HG03039 (cell line): Measurements from ENCODE around the gene SERPINA9.
"Not testable (repeated sequence)": the region's sequence is repeated elsewhere in the genome, so short reads cannot be mapped to it uniquely, and the experiment has no call there.

Experiments
- ATAC-seq: cut with Tn5 transposase; IDR thresholded peaks from one replicate; pipeline ENCODE4 v1.9.1; 2021; ENCODE audit warnings: mild to moderate bottlenecking, moderate library complexity; ENCODE audit not compliant: unreplicated experiment

Gene SERPINA9

DNA sequence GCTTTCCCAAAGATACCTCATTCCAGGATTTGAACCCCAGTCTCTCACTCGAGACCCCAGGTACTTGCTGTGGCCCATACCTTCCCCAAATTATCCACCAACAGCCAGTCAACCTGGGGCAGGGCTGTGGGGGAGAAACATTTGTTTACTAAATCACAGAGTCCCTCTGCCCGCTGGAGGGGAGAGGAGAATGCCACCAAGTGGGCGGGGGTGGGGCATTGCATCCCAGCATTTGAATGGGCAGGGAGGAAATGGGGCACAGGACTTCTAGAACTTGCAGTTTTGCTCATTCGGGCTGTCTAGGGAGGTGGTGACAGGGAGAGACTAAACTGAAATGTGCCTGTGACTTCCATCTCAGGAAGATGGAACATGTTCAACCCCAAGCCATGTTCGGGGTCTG, 10.9 kb upstream of the SERPINA9 start:
- no peak for ATAC-seq

GRCh38 chr14:94485944-94486841, 10.2 kb upstream of the SERPINA9 start:
- ATAC-seq = no peak

GRCh38 chr14:94484481-94484880, 8.5 kb upstream of the SERPINA9 start:
- no peak for ATAC-seq

DNA sequence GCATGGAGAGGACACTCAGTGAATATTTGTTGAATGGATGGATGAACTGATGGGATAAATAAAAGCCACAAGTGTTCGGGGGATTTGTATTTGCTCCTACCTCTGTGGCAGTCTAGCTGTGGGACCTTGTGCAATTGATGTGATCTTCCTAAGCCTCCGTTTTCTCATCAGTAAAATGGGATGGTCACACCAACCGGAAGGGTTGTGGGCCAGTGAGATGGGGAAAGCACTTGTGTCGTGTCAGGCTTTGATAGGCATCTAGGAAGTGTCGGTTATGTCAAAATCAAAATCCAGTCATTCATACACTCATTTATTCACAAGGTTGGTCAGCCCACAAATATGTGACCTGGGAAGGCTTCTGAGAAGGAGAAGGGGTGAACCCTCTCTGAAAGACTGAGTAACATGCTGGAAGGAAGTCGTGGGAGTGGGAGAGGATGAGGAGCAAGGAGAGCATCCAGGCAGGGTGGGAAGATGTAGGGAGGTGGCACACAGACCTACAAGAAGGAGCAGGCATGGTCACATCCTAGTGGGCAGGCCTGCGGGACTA, 7.8 kb upstream of the SERPINA9 start:
- no peak for ATAC-seq

DNA sequence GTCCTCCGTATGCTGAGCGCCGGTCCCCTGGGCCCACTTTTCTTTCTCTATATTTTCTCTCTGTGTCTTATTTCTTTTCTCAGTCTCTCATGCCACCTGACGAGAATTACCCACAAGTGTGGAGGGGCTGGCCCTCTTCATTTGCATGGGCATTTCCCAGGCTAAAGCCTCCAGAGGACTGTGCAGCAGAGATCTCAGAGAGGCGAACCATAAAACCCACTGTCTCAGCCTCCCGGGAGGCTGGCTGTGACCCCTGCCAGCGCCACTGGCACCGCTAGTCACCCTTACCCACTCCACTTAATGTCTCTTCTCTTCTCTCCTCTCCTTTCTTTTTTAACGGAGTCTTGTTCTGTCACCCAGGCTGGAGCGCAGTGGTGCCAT, 7.1 kb upstream of the SERPINA9 start:
- no peak for ATAC-seq

DNA sequence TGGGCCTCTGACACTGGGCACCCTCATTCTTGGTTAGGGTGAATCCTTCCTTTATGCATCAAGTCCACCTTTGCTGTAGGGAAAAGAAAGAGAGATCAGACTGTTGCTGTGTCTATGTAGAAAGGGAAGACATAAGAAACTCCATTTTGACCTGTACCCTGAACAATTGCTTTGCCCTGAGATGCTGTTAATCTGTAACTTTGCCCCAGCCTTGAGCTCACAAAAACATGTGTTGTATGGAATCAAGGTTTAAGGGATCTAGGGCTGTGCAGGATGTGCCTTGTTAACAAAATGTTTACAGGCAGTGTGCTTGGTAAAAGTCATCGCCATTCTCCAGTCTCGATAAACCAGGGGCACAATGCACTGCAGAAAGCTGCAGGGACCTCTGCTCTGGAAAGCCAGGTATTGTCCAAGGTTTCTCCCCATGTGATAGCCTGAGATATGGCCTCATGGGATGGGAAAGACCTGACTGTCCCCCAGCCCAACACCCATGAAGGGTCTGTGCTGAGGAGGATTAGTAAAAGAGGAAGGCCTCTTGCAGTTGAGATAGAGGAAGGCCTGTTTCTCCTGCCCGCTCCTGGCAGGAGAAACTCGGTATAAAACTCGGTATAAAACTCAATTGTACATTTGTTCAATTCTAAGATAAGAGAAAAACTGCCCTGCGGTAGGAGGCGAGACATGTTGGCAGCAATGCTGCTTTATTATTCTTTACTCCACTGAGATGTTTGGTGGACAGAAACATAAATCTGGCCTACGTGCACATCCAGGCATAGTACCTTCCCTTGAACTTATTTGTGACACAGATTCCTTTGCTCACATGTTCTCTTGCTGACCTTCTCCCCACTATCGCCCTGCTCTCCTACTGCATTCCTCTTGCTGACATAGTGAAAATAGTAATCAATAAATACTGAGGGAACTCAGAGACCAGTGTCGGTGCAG, 6.4 kb upstream of the SERPINA9 start:
- not testable (repeated sequence) for ATAC-seq

DNA sequence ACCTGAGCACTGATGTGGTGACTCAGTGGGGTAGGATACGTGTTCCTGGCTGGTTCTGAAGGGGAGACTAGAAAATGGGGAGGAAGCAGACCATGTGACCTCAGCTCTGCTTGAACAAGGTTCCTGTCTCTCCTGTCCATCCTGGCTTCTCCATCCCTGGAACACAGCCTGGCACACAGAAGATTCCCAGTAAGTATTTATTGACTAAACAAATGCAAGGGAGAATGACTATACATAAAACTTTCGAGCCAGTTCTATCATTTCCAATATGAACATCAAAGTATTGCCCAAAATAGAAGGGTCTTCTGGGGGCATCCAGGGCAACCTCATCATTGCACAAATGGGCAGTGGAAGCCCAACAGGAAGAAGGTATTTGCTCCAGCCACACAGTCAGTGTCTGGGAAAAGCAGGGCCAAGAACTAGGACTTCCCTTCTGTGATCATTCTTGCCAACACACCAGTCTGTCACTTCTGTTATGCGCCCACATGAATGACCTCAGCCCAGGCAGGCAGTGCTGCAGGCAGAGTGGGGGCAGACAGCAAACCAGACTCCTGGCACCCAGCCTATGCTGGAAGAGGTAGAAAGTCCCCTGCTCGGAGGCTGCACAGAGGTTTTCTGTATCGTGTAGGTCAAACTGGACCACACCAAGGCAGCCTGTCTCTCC, 5.6 kb upstream of the SERPINA9 start:
- no peak for ATAC-seq

GRCh38 chr14:94480809-94481208, 4.8 kb upstream of the SERPINA9 start:
- ATAC-seq = no peak

- no peak for ATAC-seq
These were observed 2.4 kb upstream of the SERPINA9 start for GRCh38 chr14:94478420-94478819.

DNA sequence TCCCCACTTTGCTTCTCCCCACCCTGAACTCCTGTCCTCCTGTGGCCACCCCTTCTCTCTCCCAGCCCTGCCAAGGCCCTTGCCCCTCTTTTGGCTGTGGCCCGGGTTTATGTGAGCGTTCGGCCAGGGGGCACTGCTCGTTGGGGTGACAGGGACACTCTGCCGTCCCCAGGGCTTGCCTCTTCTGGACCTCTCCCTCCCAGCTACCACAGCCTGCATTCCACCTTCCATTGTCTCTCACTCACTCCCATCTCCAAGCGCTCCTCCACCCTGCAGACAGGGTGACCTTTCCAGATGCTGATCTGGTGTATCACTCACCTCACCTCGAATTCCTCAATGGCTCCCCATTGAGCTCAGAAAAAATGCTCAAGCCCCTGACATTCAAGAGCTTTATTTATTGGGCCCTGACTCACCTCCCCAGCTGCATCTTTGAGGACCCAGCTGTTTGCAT, 1.4 kb downstream of the SERPINA9 start:
- no peak for ATAC-seq

GRCh38 chr14:94473666-94474410, 2.2 kb downstream of the SERPINA9 start:
- no peak for ATAC-seq

GRCh38 chr14:94472842-94473241, 3.2 kb downstream of the SERPINA9 start:
- ATAC-seq = no peak

DNA sequence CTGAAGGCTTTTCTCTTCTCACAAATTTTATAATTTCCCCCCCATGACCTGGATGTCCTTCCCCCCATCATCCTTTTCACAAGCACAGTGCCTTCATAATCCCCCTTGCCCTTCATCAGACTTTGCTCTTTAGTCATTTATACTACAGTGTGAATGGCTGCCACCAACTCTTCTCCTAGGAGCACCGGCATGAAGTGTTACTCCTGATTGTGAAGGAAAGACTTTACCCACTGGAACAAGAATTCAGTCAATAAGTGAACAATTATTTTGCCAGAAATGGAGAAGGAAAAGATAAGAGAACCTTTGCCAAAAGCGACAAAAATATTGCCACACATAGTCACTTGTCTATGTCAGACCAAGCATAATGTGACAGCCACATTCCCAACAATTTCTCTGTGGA, 5.0 kb downstream of the SERPINA9 start:
- no peak for ATAC-seq

- ATAC-seq = no peak
These were observed 5.7 kb downstream of the SERPINA9 start for GRCh38 chr14:94470311-94470710.

- ATAC-seq = no peak
These were observed 6.7 kb downstream of the SERPINA9 start for GRCh38 chr14:94469261-94469660.

GRCh38 chr14:94467728-94468520, 8.1 kb downstream of the SERPINA9 start:
- no peak for ATAC-seq

DNA sequence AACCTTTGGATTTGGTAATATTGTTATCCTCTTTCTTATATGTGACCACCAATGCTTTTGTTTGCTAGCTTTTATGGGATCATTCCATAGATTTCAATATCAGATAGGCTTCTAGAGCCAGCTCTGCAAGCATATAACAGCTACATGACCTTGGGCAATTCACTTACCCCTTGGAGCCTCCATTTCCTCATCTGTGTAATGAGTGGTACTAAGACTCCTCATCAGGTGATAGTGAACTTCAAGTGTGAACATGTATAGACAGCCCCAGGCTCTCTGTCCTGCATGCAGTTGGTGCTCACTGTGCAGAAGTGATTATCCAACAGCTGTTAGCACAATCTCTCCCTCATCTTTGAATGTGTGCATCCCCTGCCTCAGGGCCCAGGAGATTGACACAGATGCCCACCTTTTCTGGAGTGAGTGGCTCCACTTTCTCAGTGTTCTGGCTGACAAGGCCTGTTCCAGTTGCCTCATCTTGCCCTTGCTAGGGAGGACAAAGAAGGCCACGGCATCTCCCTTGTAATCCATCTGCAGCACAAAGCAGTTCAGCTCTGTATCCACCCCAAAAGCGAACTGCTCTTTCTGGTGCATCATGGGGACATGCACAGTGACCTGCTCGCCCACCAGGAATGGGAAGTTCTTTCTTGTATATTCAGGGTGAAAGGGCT, 9.2 kb downstream of the SERPINA9 start:
- no peak for ATAC-seq

DNA sequence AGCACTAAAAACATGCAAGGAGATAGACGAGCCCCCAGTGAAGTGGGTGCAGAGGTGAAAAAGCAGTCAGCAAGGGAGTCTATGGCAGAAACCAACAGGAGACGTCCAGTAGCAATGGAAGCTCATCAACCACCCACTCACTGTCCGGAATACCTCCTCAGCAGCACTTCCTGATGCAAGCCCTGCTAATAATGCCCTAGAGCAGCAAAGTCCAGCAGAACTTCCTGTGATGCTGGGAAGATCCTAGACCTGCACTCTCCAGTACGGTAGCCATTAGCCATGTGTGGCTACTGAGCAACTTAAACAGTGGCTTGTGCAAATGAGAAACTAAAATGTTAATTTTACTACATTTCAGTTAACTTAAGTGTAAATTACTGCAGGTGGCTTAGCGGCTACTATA, 11.0 kb downstream of the SERPINA9 start:
- no peak for ATAC-seq

DNA sequence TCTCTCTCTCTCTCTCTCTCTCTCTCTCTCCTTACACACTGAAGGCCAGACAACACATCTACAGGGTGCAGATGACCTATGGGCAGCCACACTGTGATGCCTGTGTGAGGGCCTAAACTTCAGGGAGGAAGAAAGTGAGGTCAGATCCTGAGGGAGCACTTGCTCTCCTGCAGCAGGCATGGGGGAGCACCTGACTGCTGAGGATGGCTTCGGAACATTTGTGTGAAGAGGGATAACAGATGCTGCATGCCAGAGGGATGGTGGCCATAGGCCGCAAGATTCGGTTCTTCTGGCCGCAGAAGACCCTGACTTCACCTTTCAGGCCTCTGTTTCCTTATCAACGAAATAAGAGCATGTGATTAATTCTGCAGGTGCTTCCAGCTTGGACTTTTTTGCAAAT, 11.7 kb downstream of the SERPINA9 start:
- ATAC-seq = no peak
